GM18951 (cell line): Measurements from ENCODE around the gene NLRP13.
"Not testable (repeated sequence)": the region's sequence is repeated elsewhere in the genome, so short reads cannot be mapped to it uniquely, and the experiment has no call there.

ENCODE experiments used
- POLR2A ChIP-seq: IDR thresholded peaks from 4 replicates; pipeline ENCODE4 v1.6.1; 2011; ENCODE audit warnings: mild to moderate bottlenecking; ENCODE audit not compliant: insufficient read length, insufficient read depth; ENCODE audit errors: extremely low read depth
- in situ Hi-C: fragments of 300-500 bp; cut with MboI; formaldehyde crosslinking; loops from one replicate; pipeline ENCODE4 v1.12.0; 2022; ENCODE audit warnings: low sequenced_read_pairs, mixed read lengths, inconsistent platforms; ENCODE audit not compliant: unreplicated experiment

NLRP13 gene

GRCh38 chr19:55931936-55932386 is at the start of gene NLRP13:
Gene NLRP13 (minus strand): TSS chr19:55932336. CDS start chr19:55932311, 25 bp downstream.
- TF ChIP-seq POLR2A = no peak
- in situ Hi-C loops = no loop called here

GRCh38 chr19:55980415-55980814 is 48.3 kb upstream of the NLRP13 start:
- in situ Hi-C loops = no loop called here
- TF ChIP-seq POLR2A = no peak

- TF ChIP-seq POLR2A = no peak
- in situ Hi-C loops = no loop called here
Observed at GRCh38 chr19:55973982-55974381, 41.8 kb upstream of the NLRP13 start.

GRCh38 chr19:55962186-55962585 is 30.1 kb upstream of the NLRP13 start:
- in situ Hi-C loops = no loop called here

GRCh38 chr19:55959996-55960675 is 28.0 kb upstream of the NLRP13 start:
- in situ Hi-C loops = no loop called here
- TF ChIP-seq POLR2A = no peak

More at GRCh38 chr19:55962186-55962585, 30.1 kb upstream of the NLRP13 start:
- TF ChIP-seq POLR2A = no peak

- no peak for TF ChIP-seq POLR2A
- in situ Hi-C loops = no loop called here
Observed at GRCh38 chr19:55958356-55958755, 26.2 kb upstream of the NLRP13 start.

- no peak for TF ChIP-seq POLR2A
- in situ Hi-C loops = no loop called here
Observed at GRCh38 chr19:55956431-55956830, 24.3 kb upstream of the NLRP13 start.

GRCh38 chr19:55950566-55950965 is 18.4 kb upstream of the NLRP13 start:
- in situ Hi-C loops = not testable (repeated sequence)

- in situ Hi-C loops = no loop called here
- TF ChIP-seq POLR2A = no peak
Observed at GRCh38 chr19:55947532-55947931, 15.4 kb upstream of the NLRP13 start, which contains the start of gene NLRP8. Gene NLRP8 (plus strand): TSS chr19:55947832.

GRCh38 chr19:55940306-55940705 is 8.2 kb upstream of the NLRP13 start:
- TF ChIP-seq POLR2A = no peak
- in situ Hi-C loops = no loop called here

- in situ Hi-C loops = no loop called here
- TF ChIP-seq POLR2A = no peak
Observed at GRCh38 chr19:55939206-55939605, 7.1 kb upstream of the NLRP13 start.

- no peak for TF ChIP-seq POLR2A
- in situ Hi-C loops = no loop called here
Observed at GRCh38 chr19:55935206-55935605, 3.1 kb upstream of the NLRP13 start.

- in situ Hi-C loops = no loop called here
Observed at GRCh38 chr19:55930996-55931515, 1.1 kb downstream of the NLRP13 start.

GRCh38 chr19:55929258-55929657 is 2.9 kb downstream of the NLRP13 start:
- in situ Hi-C loops = not testable (repeated sequence)

More at GRCh38 chr19:55930996-55931515, 1.1 kb downstream of the NLRP13 start:
- no peak for TF ChIP-seq POLR2A
